Mesendoderm (in vitro differentiated cells): ENCODE results near the gene DCDC2.

Experiments used
- DNase-seq: peaks from one replicate; pipeline ENCODE4 v3.0.0; 2013
- H2AK5ac ChIP-seq: 2 replicates; pipeline ENCODE4 v1.6.1; 2013; ENCODE audit warnings: low read length, inconsistent platforms
- H2BK120ac ChIP-seq: 2 replicates; pipeline ENCODE4 v1.6.1; 2013; ENCODE audit warnings: low read depth, mild to moderate bottlenecking, low read length, moderate library complexity, mixed read lengths
- H2BK15ac ChIP-seq: replicated peaks from 2 replicates; pipeline ENCODE4 v1.6.1; 2013; ENCODE audit warnings: low read depth, mild to moderate bottlenecking, moderate library complexity
- H2BK5ac ChIP-seq: 2 replicates; pipeline ENCODE4 v1.6.1; 2013; ENCODE audit warnings: low read length, inconsistent platforms
- H3K18ac ChIP-seq: 2 replicates; pipeline ENCODE4 v1.6.1; 2013; ENCODE audit warnings: mild to moderate bottlenecking, low read length, mixed read lengths
- H3K23ac ChIP-seq: one replicate; pipeline ENCODE4 v1.6.1; 2013; ENCODE audit warnings: low read length
- H3K27ac ChIP-seq: 2 replicates; pipeline ENCODE4 v1.5.1; 2013; ENCODE audit warnings: low read depth, mild to moderate bottlenecking, inconsistent platforms, low read length, moderate library complexity
- H3K27me3 ChIP-seq: 2 replicates; pipeline ENCODE4 v1.6.1; 2013; ENCODE audit warnings: low read length, control low read depth, mild to moderate bottlenecking, inconsistent platforms; ENCODE audit not compliant: insufficient read depth, poor library complexity
- H3K36me3 ChIP-seq: 2 replicates; pipeline ENCODE4 v1.6.1; 2013; ENCODE audit warnings: low read length, inconsistent platforms; ENCODE audit not compliant: control insufficient read depth, insufficient read depth
- H3K4ac ChIP-seq: one replicate; pipeline ENCODE4 v1.6.1; 2013; ENCODE audit warnings: low read depth, mild to moderate bottlenecking, low read length, moderate library complexity
- H3K4me1 ChIP-seq: 2 replicates; pipeline ENCODE4 v1.6.1; 2013; ENCODE audit warnings: low read depth, low read length, inconsistent platforms; ENCODE audit not compliant: control insufficient read depth
- H3K4me2 ChIP-seq: 2 replicates; pipeline ENCODE4 v1.6.1; 2013; ENCODE audit warnings: low read length
- H3K4me3 ChIP-seq: 2 replicates; pipeline ENCODE4 v1.5.1; 2013; ENCODE audit warnings: mild to moderate bottlenecking, low read length
- H3K56ac ChIP-seq: one replicate; pipeline ENCODE4 v1.6.1; 2013; ENCODE audit warnings: low read length
- H3K79me1 ChIP-seq: 2 replicates; pipeline ENCODE4 v1.6.1; 2013; ENCODE audit warnings: low read length, inconsistent platforms
- H3K79me2 ChIP-seq: 2 replicates; pipeline ENCODE4 v1.6.1; 2013; ENCODE audit warnings: mild to moderate bottlenecking, low read length; ENCODE audit not compliant: control insufficient read depth, insufficient read depth
- H3K9ac ChIP-seq: 2 replicates; pipeline ENCODE4 v1.6.1; 2013; ENCODE audit warnings: low read length, inconsistent platforms
- H4K5ac ChIP-seq: one replicate; pipeline ENCODE4 v1.6.1; 2013; ENCODE audit warnings: low read length
- H4K8ac ChIP-seq: one replicate; pipeline ENCODE4 v1.6.1; 2013; ENCODE audit warnings: low read depth, mild to moderate bottlenecking, control low read depth, low read length, moderate library complexity
- WGBS: extraction: QIAGEN DNeasy Blood & Tissue Kit; methylation state at CpG from one replicate; pipeline ENCODE4 v1.1.7; 2013; ENCODE audit warnings: low lambda C conversion rate, missing lambda C conversion rate; ENCODE audit not compliant: insufficient coverage; ENCODE audit errors: extremely low coverage; 5-methylcytosine and 5-hydroxymethylcytosine counted together

Gene DCDC2

GRCh38 chr6:24229696-24230405 is 128.0 kb downstream of the DCDC2 start:
- no peak overlapping the region for H3K9ac ChIP-seq
- no peak overlapping the region for H3K56ac ChIP-seq
- no peaks in the 10 kb centered on the region for H3K36me3 ChIP-seq
- no CpG with 5 or more reads among the region's 3 CpGs for WGBS
- H3K4me1 ChIP-seq: no peaks in the 10 kb centered on the region
- H2BK5ac ChIP-seq: no peak overlapping the region
- H3K4ac ChIP-seq: no peak overlapping the region
- no peak overlapping the region for H4K8ac ChIP-seq
- H2BK15ac ChIP-seq: no peak overlapping the region
- no peaks in the 10 kb centered on the region for H3K27me3 ChIP-seq
- no peaks in the 10 kb centered on the region for H3K79me2 ChIP-seq
- no peak overlapping the region for H4K5ac ChIP-seq
- no peaks in the 10 kb centered on the region for H3K79me1 ChIP-seq
- no peak overlapping the region for H3K4me3 ChIP-seq
- no peak overlapping the region for H3K4me2 ChIP-seq
- H3K27ac ChIP-seq: no peak overlapping the region
- no peak for DNase-seq
- H2BK120ac ChIP-seq: no peak overlapping the region
- H3K18ac ChIP-seq: no peak overlapping the region
- no peak overlapping the region for H2AK5ac ChIP-seq
- H3K23ac ChIP-seq: no peak overlapping the region

- Histone ChIP-seq H3K27me3 (no peaks in the 10 kb centered on the region), H2AK5ac (no peak overlapping the region), H3K4me2 (no peak overlapping the region), H3K4me3 (no peak overlapping the region), H3K4me1 (no peaks in the 10 kb centered on the region), H3K79me2 (no peaks in the 10 kb centered on the region), H4K8ac (no peak overlapping the region), H2BK15ac (no peak overlapping the region), H3K79me1 (no peaks in the 10 kb centered on the region), H3K23ac (no peak overlapping the region), H2BK120ac (no peak overlapping the region), H4K5ac (no peak overlapping the region), H3K9ac (no peak overlapping the region), H3K36me3 (no peaks in the 10 kb centered on the region), H2BK5ac (no peak overlapping the region), H3K56ac (no peak overlapping the region), H3K18ac (no peak overlapping the region), H3K27ac (no peak overlapping the region), H3K4ac (no peak overlapping the region)
- WGBS: no CpG with 5 or more reads among the region's 3 CpGs
- DNase-seq: no peak
Observed at GRCh38 chr6:24228681-24229255, 129.1 kb downstream of the DCDC2 start.

GRCh38 chr6:24228123-24228522 is 129.7 kb downstream of the DCDC2 start:
- Histone ChIP-seq H2BK120ac (no peak overlapping the region), H3K23ac (no peak overlapping the region), H3K27me3 (no peaks in the 10 kb centered on the region), H3K79me2 (no peaks in the 10 kb centered on the region), H3K18ac (no peak overlapping the region), H3K4me1 (no peaks in the 10 kb centered on the region), H3K27ac (no peak overlapping the region), H3K56ac (no peak overlapping the region), H3K79me1 (no peaks in the 10 kb centered on the region), H4K8ac (no peak overlapping the region), H4K5ac (no peak overlapping the region), H2AK5ac (no peak overlapping the region), H2BK15ac (no peak overlapping the region), H3K4me3 (no peak overlapping the region), H3K36me3 (no peaks in the 10 kb centered on the region), H3K4ac (no peak overlapping the region), H2BK5ac (no peak overlapping the region), H3K4me2 (no peak overlapping the region), H3K9ac (no peak overlapping the region)
- DNase-seq: no peak
- no CpG with 5 or more reads among the region's 2 CpGs for WGBS

GRCh38 chr6:24227556-24227955 is 130.3 kb downstream of the DCDC2 start:
- Histone ChIP-seq H3K4ac (no peak overlapping the region), H3K18ac (no peak overlapping the region), H3K4me1 (no peaks in the 10 kb centered on the region), H3K4me2 (no peak overlapping the region), H2BK15ac (no peak overlapping the region), H3K27me3 (no peaks in the 10 kb centered on the region), H3K27ac (no peak overlapping the region), H3K4me3 (no peak overlapping the region), H3K79me1 (no peaks in the 10 kb centered on the region), H3K56ac (no peak overlapping the region), H3K36me3 (no peaks in the 10 kb centered on the region), H3K9ac (no peak overlapping the region), H3K23ac (no peak overlapping the region), H2AK5ac (no peak overlapping the region), H4K8ac (no peak overlapping the region), H3K79me2 (no peaks in the 10 kb centered on the region), H4K5ac (no peak overlapping the region), H2BK5ac (no peak overlapping the region), H2BK120ac (no peak overlapping the region)
- WGBS: no CpG with 5 or more reads among the region's 4 CpGs
- DNase-seq: peak; percentile 58

- Histone ChIP-seq H2AK5ac (no peak overlapping the region), H3K79me1 (no peaks in the 10 kb centered on the region), H3K27me3 (no peaks in the 10 kb centered on the region), H3K36me3 (no peaks in the 10 kb centered on the region), H3K56ac (no peak overlapping the region), H2BK5ac (no peak overlapping the region), H3K4me1 (no peaks in the 10 kb centered on the region), H2BK15ac (no peak overlapping the region), H3K4me3 (no peak overlapping the region), H2BK120ac (no peak overlapping the region), H3K27ac (no peak overlapping the region), H3K9ac (no peak overlapping the region), H3K18ac (no peak overlapping the region), H3K23ac (no peak overlapping the region), H3K4ac (no peak overlapping the region), H3K79me2 (no peaks in the 10 kb centered on the region), H3K4me2 (no peak overlapping the region), H4K8ac (no peak overlapping the region), H4K5ac (no peak overlapping the region)
- no CpG with 5 or more reads among the region's 3 CpGs for WGBS
- DNase-seq: no peak
Observed at GRCh38 chr6:24226541-24226940, 131.3 kb downstream of the DCDC2 start.

GRCh38 chr6:24225838-24226237 is 132.0 kb downstream of the DCDC2 start:
- WGBS: no CpG with 5 or more reads among the region's 2 CpGs
- Histone ChIP-seq H3K79me2 (no peaks in the 10 kb centered on the region), H3K27ac (no peak overlapping the region), H3K18ac (no peak overlapping the region), H3K9ac (no peak overlapping the region), H3K4me2 (no peak overlapping the region), H2BK120ac (no peak overlapping the region), H3K4me3 (no peak overlapping the region), H3K36me3 (no peaks in the 10 kb centered on the region), H3K56ac (no peak overlapping the region), H3K4ac (no peak overlapping the region), H2AK5ac (no peak overlapping the region), H4K5ac (no peak overlapping the region), H2BK5ac (no peak overlapping the region), H2BK15ac (no peak overlapping the region), H3K27me3 (no peaks in the 10 kb centered on the region), H4K8ac (no peak overlapping the region), H3K79me1 (no peaks in the 10 kb centered on the region), H3K4me1 (no peaks in the 10 kb centered on the region), H3K23ac (no peak overlapping the region)
- DNase-seq: no peak
